RWPE2 (cell line): ENCODE results near the gene SOX9.
"Not testable (repeated sequence)": the region's sequence is repeated elsewhere in the genome, so short reads cannot be mapped to it uniquely, and the experiment has no call there.

Experiments
- ATAC-seq: fragments of 200-7000 bp; cut with Tn5 transposase; 3 replicates; pipeline ENCODE4 v1.9.1; 2021; ENCODE audit warnings: low read depth
- DNase-seq: peaks from one replicate; pipeline ENCODE4 v3.0.0-alpha.2; 2020; ENCODE audit warnings: low spot score
- H3K27ac ChIP-seq: fragments of 450-650 bp; 2 replicates; pipeline ENCODE4 v1.5.1; 2017; ENCODE audit warnings: mild to moderate bottlenecking; ENCODE audit not compliant: poor library complexity, severe bottlenecking
- H3K27me3 ChIP-seq: fragments of 250-450 bp; sonication (Bioruptor Pico); 2 replicates; pipeline ENCODE4 v1.5.1; 2021; ENCODE audit warnings: mild to moderate bottlenecking, moderate library complexity; ENCODE audit not compliant: insufficient read depth, poor library complexity, severe bottlenecking
- H3K36me3 ChIP-seq: fragments of 250-450 bp; sonication (Bioruptor Pico); 2 replicates; pipeline ENCODE4 v1.5.1; 2020; ENCODE audit warnings: low read depth, mild to moderate bottlenecking, moderate library complexity
- H3K4me1 ChIP-seq: fragments of 250-450 bp; sonication (Bioruptor Pico); 2 replicates; pipeline ENCODE4 v1.5.1; 2021; ENCODE audit warnings: mild to moderate bottlenecking, moderate library complexity; ENCODE audit not compliant: insufficient read depth, poor library complexity, severe bottlenecking
- H3K4me3 ChIP-seq: fragments of 250-450 bp; sonication (Bioruptor Pico); 2 replicates; pipeline ENCODE4 v1.5.1; 2021; ENCODE audit warnings: mild to moderate bottlenecking, moderate library complexity; ENCODE audit not compliant: severe bottlenecking
- H3K9me3 ChIP-seq: fragments of 250-450 bp; sonication (Bioruptor Pico); 2 replicates; pipeline ENCODE4 v1.5.1; 2021; ENCODE audit warnings: mild to moderate bottlenecking, moderate library complexity; ENCODE audit not compliant: severe bottlenecking
- TF ChIP-seq, protein P1 (sequence below): fragments of 450-650 bp; IDR thresholded peaks from one replicate; pipeline ENCODE4 v1.5.1; 2017; ENCODE audit warnings: mild to moderate bottlenecking, moderate library complexity; ENCODE audit not compliant: poor library complexity, severe bottlenecking

The SOX9 gene

GRCh38 chr17:72136692-72137091, 15.9 kb downstream of the SOX9 start:
- peak overlapping the region; percentile 31 for H3K27ac ChIP-seq
- peak; percentile 70 for ATAC-seq
- TF ChIP-seq, protein P1, sequence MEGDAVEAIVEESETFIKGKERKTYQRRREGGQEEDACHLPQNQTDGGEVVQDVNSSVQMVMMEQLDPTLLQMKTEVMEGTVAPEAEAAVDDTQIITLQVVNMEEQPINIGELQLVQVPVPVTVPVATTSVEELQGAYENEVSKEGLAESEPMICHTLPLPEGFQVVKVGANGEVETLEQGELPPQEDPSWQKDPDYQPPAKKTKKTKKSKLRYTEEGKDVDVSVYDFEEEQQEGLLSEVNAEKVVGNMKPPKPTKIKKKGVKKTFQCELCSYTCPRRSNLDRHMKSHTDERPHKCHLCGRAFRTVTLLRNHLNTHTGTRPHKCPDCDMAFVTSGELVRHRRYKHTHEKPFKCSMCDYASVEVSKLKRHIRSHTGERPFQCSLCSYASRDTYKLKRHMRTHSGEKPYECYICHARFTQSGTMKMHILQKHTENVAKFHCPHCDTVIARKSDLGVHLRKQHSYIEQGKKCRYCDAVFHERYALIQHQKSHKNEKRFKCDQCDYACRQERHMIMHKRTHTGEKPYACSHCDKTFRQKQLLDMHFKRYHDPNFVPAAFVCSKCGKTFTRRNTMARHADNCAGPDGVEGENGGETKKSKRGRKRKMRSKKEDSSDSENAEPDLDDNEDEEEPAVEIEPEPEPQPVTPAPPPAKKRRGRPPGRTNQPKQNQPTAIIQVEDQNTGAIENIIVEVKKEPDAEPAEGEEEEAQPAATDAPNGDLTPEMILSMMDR: no peak
- no peaks in the 10 kb centered on the region for H3K36me3 ChIP-seq
- H3K4me1 ChIP-seq: peaks cover 34% of the 10 kb centered on the region
- H3K27me3 ChIP-seq: no peaks in the 10 kb centered on the region
- no peaks in the 10 kb centered on the region for H3K9me3 ChIP-seq
- no peak overlapping the region for H3K4me3 ChIP-seq
- no peak for DNase-seq

- TF ChIP-seq, protein P1: no peak
- Histone ChIP-seq H3K9me3 (no peaks in the 10 kb centered on the region), H3K4me3 (no peak overlapping the region), H3K36me3 (no peaks in the 10 kb centered on the region), H3K27me3 (no peaks in the 10 kb centered on the region), H3K4me1 (peaks cover 34% of the 10 kb centered on the region), H3K27ac (peak overlapping the region; percentile 31)
- DNase-seq (no peak), ATAC-seq (no peak)
These were observed 16.3 kb downstream of the SOX9 start for GRCh38 chr17:72137161-72137560.

DNA sequence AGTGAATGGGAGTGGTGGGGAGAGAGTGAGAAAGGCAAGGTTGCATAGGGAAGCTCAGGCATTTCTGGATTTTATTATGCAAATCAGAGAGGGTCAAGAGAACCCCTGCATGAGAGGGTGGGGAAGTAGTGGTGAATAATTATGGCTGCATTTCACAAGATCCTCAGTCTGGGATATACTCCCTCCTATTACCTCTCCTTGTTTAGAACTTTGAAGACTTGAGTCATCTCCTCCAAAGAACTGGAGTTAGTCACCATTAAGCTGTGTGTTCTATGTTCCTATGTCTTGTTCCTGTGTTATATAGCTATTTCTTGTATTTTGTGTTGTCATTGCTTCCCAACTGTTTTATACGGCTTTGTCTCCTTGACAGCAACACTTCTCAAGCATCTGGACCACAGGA, 18.4 kb downstream of the SOX9 start:
- DNase-seq: no peak
- peak; percentile 91 for ATAC-seq
- Histone ChIP-seq H3K27me3 (no peaks in the 10 kb centered on the region), H3K4me3 (no peak overlapping the region), H3K4me1 (peaks cover 34% of the 10 kb centered on the region), H3K27ac (no peak overlapping the region), H3K9me3 (no peaks in the 10 kb centered on the region), H3K36me3 (no peaks in the 10 kb centered on the region)
- TF ChIP-seq, protein P1: no peak

GRCh38 chr17:72141336-72141735, 20.5 kb downstream of the SOX9 start:
- ATAC-seq (no peak), DNase-seq (no peak)
- TF ChIP-seq, protein P1: no peak
- H3K4me3 ChIP-seq: no peak overlapping the region
- no peaks in the 10 kb centered on the region for H3K9me3 ChIP-seq
- no peak overlapping the region for H3K27ac ChIP-seq
- peaks cover 16% of the 10 kb centered on the region for H3K4me1 ChIP-seq
- no peaks in the 10 kb centered on the region for H3K36me3 ChIP-seq
- no peaks in the 10 kb centered on the region for H3K27me3 ChIP-seq

GRCh38 chr17:72142097-72142496, 21.3 kb downstream of the SOX9 start:
- H3K36me3 ChIP-seq, ATAC-seq, H3K27me3 ChIP-seq, H3K4me1 ChIP-seq, H3K27ac ChIP-seq, H3K9me3 ChIP-seq, DNase-seq, H3K4me3 ChIP-seq: not testable (repeated sequence)
